NB4 (cell line): ENCODE results near the gene SLC25A21.
"Not testable (repeated sequence)": the region's sequence is repeated elsewhere in the genome, so short reads cannot be mapped to it uniquely, and the experiment has no call there.

Experiments used
- DNase-seq: peaks from one replicate; pipeline ENCODE4 v3.0.0; 2010; ENCODE audit warnings: low read depth
- H3K4me3 ChIP-seq: one replicate; pipeline ENCODE4 v1.5.1; 2011; ENCODE audit warnings: mild to moderate bottlenecking, low read depth, low read length, moderate library complexity
- MYC ChIP-seq: IDR thresholded peaks from 2 replicates; pipeline ENCODE4 v1.6.1; 2011; ENCODE audit warnings: low read depth, low read length
- POLR2A ChIP-seq: IDR thresholded peaks from 2 replicates; pipeline ENCODE4 v1.6.1; 2011; ENCODE audit warnings: mild to moderate bottlenecking; ENCODE audit not compliant: insufficient read length; ENCODE audit errors: extremely low read depth
- TF ChIP-seq, protein P1 (sequence below): IDR thresholded peaks from one replicate; pipeline ENCODE4 v1.5.1; 2012; ENCODE audit warnings: low read depth, low read length
- TF ChIP-seq, protein P2 (sequence below): IDR thresholded peaks from 2 replicates; pipeline ENCODE4 v1.6.1; 2011; ENCODE audit warnings: low read depth, low read length

The SLC25A21 gene

DNA sequence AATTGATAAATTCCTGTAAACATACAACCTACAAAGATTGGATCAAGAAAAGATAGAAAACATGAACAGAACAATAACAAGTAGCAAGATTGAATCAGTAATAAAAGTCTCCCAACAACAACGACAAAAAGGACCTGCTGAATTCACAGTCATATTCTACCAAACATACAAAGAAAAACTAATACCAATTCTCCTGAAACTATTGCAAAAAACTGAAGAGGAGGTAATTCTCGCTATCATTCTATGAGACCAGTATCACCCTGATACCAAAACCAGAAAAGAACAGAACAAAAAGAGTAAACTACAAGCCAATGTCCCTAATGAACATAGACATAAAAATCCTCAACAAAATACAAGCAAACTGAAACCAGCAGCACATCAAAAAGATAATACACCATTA is 14.4 kb downstream of the SLC25A21 start:
- TF ChIP-seq MYC: no peak
- no peak overlapping the region for H3K4me3 ChIP-seq
- DNase-seq: no peak

DNA sequence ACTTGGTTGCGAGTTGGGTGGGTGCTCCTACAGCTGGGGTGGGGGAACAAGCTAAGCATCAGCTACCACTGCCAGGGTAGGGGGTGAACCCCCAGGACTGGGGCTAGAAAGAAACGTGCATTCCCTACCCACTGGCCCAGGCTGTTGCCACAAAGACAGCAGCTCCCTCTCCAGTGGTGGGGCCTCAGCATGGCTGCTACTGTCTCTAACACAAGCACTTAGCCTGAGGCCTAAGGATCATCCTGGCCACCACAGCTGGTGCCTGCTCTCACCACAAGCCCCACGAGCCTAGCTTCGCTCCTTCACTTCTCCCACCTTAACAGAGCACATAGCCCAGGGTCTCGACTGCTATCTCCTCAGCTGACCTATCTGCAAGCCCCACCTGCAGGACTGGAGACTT is 18.9 kb downstream of the SLC25A21 start:
- TF ChIP-seq, protein P1, sequence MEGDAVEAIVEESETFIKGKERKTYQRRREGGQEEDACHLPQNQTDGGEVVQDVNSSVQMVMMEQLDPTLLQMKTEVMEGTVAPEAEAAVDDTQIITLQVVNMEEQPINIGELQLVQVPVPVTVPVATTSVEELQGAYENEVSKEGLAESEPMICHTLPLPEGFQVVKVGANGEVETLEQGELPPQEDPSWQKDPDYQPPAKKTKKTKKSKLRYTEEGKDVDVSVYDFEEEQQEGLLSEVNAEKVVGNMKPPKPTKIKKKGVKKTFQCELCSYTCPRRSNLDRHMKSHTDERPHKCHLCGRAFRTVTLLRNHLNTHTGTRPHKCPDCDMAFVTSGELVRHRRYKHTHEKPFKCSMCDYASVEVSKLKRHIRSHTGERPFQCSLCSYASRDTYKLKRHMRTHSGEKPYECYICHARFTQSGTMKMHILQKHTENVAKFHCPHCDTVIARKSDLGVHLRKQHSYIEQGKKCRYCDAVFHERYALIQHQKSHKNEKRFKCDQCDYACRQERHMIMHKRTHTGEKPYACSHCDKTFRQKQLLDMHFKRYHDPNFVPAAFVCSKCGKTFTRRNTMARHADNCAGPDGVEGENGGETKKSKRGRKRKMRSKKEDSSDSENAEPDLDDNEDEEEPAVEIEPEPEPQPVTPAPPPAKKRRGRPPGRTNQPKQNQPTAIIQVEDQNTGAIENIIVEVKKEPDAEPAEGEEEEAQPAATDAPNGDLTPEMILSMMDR: no peak
- DNase-seq: no peak
- H3K4me3 ChIP-seq: no peak overlapping the region

DNA sequence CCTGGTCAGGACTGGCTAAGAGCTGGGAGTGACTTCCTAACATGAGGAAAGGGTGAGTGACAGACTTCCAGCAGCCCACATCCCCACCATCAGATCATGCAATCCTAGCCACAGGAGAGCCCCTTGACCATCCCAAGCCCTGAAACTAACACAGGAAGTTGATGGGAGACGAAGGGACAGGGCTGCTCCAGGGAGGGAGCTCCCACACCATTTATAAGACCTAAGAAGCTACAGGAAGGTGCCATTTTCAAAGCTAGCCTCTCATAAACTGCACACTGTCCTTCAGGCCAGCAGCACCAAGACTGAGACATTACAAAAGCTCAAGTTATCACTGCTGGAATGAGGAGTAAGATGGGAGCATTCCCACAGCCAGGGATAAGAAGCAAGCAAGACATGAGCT is 19.4 kb downstream of the SLC25A21 start:
- DNase-seq: no peak
- TF ChIP-seq, protein P1: no peak
- TF ChIP-seq POLR2A (no peak), MYC (no peak)
- TF ChIP-seq, protein P2, sequence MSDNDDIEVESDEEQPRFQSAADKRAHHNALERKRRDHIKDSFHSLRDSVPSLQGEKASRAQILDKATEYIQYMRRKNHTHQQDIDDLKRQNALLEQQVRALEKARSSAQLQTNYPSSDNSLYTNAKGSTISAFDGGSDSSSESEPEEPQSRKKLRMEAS: no peak
- H3K4me3 ChIP-seq: no peak overlapping the region

DNA sequence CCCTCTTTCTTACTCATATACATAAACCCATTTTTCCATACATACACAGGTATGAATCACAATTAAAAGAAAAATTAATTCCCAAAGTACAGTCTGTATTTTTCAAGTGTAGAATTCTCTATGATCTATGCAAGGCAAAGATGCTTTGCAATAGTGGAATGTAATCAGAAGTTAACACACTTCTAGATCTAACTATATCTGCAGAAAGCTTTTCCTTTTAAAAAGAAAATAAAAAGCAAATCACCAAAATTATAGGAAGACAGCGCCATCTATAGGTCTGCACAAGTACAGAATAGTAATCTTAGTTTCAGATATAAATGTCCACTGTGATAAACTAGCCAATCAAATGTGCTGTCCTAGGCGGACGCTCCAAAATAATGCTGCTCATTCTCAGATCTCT is 22.0 kb downstream of the SLC25A21 start:
- no peak for TF ChIP-seq MYC
- TF ChIP-seq, protein P1: peak; percentile 36
- DNase-seq: peak; percentile 57
- H3K4me3 ChIP-seq: no peak overlapping the region

DNA sequence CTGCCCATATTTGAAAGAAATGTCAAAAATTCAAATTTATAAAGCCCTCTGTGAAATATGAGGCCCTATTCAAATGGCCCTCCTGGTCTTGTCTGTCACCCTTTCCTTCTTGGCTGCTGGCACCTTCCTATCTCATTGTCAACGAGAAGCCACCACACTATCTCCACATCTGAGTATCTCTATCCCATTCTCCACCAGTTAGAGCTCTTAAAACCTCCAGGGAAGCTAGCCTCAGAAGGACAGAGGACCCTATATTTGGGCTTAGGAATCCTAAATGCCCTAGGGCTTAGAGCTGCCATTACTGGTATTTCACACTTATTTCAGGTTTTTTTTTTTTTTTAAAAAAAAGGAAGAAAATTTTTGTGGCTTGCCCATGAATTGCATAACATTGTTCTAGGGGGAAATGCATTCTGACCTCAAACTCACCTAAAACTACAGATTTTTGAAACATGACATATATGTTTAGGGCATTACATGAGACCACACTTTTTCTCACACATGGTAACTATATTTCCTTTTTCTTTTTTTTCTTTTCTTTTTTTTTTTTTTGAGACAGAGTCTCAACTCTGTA is 25.0 kb downstream of the SLC25A21 start:
- no peak overlapping the region for H3K4me3 ChIP-seq
- TF ChIP-seq, protein P2: no peak
- TF ChIP-seq MYC: no peak
- TF ChIP-seq, protein P1: no peak
- TF ChIP-seq POLR2A: no peak
- peak; percentile 61 for DNase-seq

DNA sequence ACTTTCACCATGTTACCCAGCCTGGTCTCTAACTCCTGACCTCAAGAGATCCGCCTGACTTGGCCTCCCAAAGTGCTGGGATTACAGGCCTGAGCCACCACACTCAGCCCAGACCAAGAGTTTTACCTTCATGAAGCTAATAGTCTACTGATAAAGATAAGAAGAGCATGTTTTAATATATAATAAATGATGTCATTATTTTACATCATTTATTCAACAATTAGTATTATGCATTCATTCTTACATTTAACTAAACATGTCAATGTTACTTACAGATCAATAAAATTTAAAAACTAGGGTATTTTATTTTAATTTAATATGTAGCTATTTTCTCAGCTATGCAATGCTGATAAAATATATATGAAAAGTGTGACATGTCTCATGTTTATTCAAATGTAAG is 26.0 kb downstream of the SLC25A21 start:
- not testable (repeated sequence) for H3K4me3 ChIP-seq, DNase-seq

DNA sequence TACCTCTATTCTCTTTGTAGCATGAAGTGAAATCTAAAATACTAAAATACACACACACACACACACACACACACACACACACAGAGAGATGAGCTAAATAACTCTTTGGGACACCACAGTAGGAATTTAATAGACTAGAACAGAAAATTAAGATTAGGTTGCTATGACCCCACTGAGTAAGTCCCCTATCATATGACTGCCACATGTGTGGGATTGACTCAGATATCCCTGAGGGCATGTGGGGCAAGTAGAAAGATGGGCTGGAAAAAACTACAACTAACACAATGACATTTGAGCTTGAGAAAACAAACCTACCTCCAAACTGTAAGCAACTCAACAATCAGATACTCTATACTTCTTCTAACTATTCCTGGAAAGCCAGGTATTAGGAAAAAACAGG is 27.0 kb downstream of the SLC25A21 start:
- TF ChIP-seq, protein P2: no peak
- TF ChIP-seq MYC: no peak
- TF ChIP-seq, protein P1: no peak
- TF ChIP-seq POLR2A: no peak
- H3K4me3 ChIP-seq: no peak overlapping the region
- no peak for DNase-seq
